ENCODE data around the gene POU5F2. TPM values are rescaled to one million over a fixed set of nuclear protein-coding genes. Genes with fewer than 3 reads are reported as not detected.

Gene POU5F2
- total RNA-seq, 1 experiment from 2014 or later: 0.29 TPM

DNA sequence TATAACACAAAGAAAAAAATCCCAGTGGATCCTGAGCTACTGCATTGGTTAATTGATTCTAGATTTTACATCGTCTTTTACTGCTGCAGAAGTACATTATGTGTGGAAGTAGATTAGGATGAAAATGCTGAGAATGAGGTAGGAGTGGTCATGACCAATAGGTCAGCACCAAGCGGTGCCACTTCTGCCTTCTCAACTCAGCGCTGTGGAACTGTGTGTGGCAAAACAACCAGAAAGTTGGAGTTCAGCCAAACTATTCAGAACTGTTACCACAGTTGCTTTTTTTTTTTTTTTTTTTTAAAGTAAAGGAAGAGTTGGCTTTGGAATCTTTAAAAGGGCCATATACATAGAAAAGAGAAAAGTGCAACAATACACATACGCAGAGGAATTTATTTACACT lies 24.2 kb downstream of the POU5F2 start:
- peak; percentile 87 for DNase-seq (ENCODE audit: low read depth)

DNA sequence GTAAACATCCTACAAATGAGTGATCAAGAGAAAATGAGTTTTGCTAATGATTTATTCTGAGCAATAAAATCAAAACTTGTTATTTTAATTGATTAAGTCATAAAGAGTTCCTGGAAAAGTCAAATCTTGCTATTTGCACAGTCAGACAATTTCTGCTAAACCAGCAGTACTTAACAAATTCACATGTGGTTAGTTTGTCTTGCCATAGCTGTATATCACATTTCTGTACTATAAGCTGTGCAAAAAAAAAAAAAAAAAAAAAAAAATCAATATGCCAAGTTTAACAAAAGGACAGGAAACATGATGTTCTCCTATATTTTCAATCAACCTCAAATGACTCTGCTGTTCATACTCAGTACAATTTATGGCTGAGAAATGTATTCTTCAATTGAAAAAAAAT lies 24.9 kb downstream of the POU5F2 start:
- no peak for DNase-seq (ENCODE audit: low read depth)

DNA sequence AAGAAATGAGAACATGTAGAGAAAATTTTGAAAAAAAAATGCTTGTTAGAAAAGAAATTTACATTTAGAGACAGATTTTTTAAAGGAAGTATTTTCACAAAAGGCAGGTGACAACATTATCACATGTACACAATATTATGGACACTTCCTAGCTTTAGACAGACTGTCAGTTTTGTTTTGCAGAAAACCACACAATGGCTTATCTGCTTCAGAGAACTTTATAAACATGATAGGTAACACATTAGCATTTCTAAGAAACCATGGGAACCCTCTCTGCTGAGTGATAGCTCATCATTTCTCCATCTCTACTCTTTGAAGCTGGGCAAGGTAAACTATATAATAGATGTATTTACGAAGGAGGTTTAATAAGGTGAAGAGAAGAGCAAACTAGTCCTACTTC lies 25.6 kb downstream of the POU5F2 start:
- no peak for DNase-seq (ENCODE audit: low read depth)

DNA sequence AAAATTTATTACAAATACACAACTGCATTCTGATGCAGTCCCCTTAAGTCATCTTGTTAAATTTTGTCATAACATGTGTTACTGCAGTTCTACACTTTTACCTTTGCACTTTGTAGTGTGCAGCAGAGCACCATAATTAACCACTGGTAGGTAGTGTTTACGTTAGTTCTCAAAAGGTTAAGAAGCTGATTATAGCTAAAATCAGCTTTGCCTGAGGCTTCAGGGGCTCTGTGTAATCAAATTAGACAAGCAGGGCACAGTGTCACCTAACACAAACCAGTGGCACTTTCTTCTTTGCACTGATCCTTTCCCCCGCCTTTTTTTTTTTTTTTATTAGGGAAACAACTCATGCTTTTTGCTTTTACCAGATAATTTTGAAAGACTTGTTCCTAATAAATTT lies 26.1 kb downstream of the POU5F2 start:
- DNase-seq (ENCODE audit: low read depth): no peak

DNA sequence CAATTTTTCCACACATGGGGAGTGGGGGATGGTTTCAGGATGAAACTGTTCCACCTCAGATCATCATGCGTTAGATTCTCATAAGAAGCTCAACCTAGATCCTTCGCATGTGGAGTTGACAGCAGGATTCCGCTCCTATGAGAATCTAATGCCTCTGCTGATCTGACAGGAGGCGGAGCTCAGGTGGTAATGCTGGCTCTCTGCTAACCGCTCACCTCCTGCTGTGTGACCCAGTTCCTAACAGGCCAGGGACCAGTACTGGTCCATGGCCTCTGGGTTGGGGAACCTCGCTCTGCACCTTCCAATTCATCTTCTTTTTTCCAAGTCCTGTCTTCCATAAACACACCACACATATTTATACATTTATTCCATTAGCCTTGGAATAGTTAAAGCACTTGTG lies 33.0 kb downstream of the POU5F2 start:
- DNase-seq (ENCODE audit: low read depth): no peak

DNA sequence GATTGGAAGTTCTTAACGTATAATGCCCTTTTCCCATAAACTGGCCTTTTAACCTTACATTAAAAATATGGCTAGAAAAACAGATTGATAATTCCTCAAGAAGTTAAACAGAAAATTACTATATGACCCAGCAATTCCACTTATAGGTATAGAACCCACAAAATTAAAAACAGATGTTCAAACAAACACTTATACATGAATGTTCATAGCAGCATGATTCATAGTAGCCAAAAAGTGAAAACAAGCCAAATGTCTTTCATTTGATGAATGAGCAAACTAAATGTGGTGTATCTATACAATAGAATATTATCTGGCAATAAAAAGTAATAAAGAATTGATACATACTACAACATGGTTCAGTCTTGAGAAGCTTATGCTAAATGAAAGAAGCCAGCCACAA lies 35.5 kb downstream of the POU5F2 start:
- DNase-seq (ENCODE audit: low read depth): no peak

DNA sequence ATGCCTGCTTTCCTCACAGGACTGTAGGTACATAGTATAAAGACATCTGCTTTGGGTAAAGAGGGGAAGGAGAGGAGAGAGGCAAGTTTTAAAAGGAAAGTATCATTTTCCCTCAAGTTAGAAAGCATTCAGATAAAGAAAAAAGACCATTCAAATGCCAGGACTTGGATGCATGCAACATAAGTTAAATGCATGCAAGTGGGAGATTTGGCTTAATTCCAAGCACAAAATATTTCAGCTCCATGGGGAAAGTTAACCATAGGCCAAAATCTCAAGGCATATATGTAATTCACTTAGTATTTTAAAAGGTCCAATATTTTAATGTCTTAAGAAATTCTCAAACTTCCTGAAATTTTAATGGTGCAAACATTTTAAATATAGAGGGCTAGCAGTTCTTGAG lies 36.4 kb downstream of the POU5F2 start:
- no peak for DNase-seq (ENCODE audit: low read depth)

DNA sequence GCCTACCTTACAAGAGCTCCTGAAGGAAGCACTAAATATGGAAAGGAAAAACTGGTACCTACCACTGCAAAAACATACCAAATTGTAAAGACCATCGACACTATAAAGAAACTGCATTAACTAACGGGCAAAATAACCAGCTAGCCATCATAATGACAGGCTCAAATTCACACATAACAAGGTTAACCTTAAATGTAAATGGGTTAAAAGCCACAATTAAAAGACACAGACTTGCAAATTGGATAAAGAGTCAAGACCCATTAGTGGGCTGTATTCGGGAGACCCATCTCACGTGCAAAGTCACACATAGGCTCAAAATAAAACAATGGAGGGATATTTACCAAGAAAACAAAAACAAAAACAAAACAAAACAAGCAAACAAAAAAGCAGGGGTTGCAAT lies 49.4 kb downstream of the POU5F2 start:
- DNase-seq (ENCODE audit: low read depth): no peak

Other genes with a start within 250 kb of the POU5F2 start
- 10.4 and 10.8 TPM in 2 replicates for gene NR2F1-AS1, start 160.4 kb downstream of the POU5F2 start, total RNA-seq (2014; rRNA removed)
- 16.8 and 17.1 TPM in 2 replicates for gene NR2F1, start 158.4 kb downstream of the POU5F2 start, total RNA-seq (2014; rRNA removed)